Spleen (tissue), 7 donors: ENCODE measurements around the gene PCDHA2.
"Not testable (repeated sequence)": the region's sequence is repeated elsewhere in the genome, so short reads cannot be mapped to it uniquely, and the experiment has no call there.

Source experiments
- CTCF ChIP-seq, 11 experiments: fragments of 200-600 bp in 7 of 11; fragments of 450-650 bp in 4 of 11; sonication (generic) in 4 of 11; IDR thresholded peaks in 8 of 11; conservative IDR thresholded peaks in 3 of 11; 1 replicate in 7 of 11; 2 replicates in 4 of 11; pipeline versions ENCODE4 v1.4.0 to v1.8.0; 2016 to 2021; ENCODE audit warnings: antibody characterized with exemption in 11 of 11, inconsistent platforms in 4 of 11, mild to moderate bottlenecking in 1 of 11
- POLR2A ChIP-seq, 3 donors: fragments of 450-650 bp; IDR thresholded peaks; one replicate each; pipeline ENCODE4 v1.5.1; 2017; ENCODE audit warnings: antibody characterized with exemption in 3 of 3, mild to moderate bottlenecking in 1 of 3
- POLR2AphosphoS5 ChIP-seq, 3 donors: sonication (generic); formaldehyde crosslinking; IDR thresholded peaks; one replicate each; pipeline ENCODE4 v1.5.1; 2017; ENCODE audit warnings: antibody characterized with exemption in 3 of 3
- donor health status: DM: no; HTN: no; CAD: no; lungs with moderate emphysema.
- donor health status: DM: no; HTN: no; CAD: no.
- donor health status: DM: no; HTN: no; CAD: no.

- TF ChIP-seq CTCF (IDR thresholded peaks at IDR 0.05 in 8 of 11, conservative IDR thresholded peaks at IDR 0.05 in 3 of 11); POLR2A (IDR thresholded peaks at IDR 0.05); POLR2AphosphoS5 (IDR thresholded peaks at IDR 0.05): not testable (repeated sequence)
Observed at GRCh38 chr5:140787422-140787821, 7.2 kb upstream of the PCDHA2 start.
